GM20431 (cell line): Measurements from ENCODE around the gene AK8.
"Not testable (repeated sequence)": the region's sequence is repeated elsewhere in the genome, so short reads cannot be mapped to it uniquely, and the experiment has no call there.

Source experiments
- in situ Hi-C: fragments of 300-500 bp; cut with MseI, MboI; formaldehyde crosslinking; loops from one replicate; pipeline ENCODE4 v1.15.0; 2020; ENCODE audit warnings: low sequenced_read_pairs; ENCODE audit not compliant: unreplicated experiment

The AK8 gene

GRCh38 chr9:132783006-132783405 lies 95.1 kb downstream of the AK8 start:
- in situ Hi-C loops, result loop anchor here (10.0 kb wide), 1 partner anchor 268 kb away; no protein-coding TSS in a partner anchor

GRCh38 chr9:132782037-132782436 lies 96.0 kb downstream of the AK8 start:
- in situ Hi-C loops, result loop anchor here (10.0 kb wide), 1 partner anchor 267 kb away; no protein-coding TSS in a partner anchor

GRCh38 chr9:132780230-132781007 lies 97.7 kb downstream of the AK8 start:
- in situ Hi-C loops, result loop anchor here (10.0 kb wide), 1 partner anchor 266 kb away; no protein-coding TSS in a partner anchor

DNA sequence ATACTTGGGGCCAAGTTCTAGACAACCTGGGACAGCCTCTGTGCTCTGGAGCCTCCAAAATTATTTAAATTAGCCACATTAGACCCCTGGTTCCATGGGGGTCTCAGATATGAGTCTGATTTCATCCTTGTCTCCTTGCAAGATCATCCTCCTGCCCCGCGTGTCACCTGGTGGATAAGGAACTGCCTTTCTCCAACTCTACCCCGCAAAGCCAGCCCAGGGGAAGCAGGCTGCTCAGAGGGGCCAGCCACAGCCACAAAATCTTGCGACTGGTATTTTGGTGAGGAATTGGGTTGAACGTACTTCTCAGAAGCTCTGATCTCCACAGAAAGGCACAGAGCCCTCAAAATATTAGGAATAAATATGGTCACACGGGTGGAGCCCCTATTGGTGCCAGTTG lies 101.2 kb downstream of the AK8 start:
- in situ Hi-C loops, result no loop called here

- in situ Hi-C loops, result no loop called here
Observed at GRCh38 chr9:132776268-132776667, 101.8 kb downstream of the AK8 start.

- in situ Hi-C loops, result no loop called here
Observed at GRCh38 chr9:132775720-132776119, 102.4 kb downstream of the AK8 start.

DNA sequence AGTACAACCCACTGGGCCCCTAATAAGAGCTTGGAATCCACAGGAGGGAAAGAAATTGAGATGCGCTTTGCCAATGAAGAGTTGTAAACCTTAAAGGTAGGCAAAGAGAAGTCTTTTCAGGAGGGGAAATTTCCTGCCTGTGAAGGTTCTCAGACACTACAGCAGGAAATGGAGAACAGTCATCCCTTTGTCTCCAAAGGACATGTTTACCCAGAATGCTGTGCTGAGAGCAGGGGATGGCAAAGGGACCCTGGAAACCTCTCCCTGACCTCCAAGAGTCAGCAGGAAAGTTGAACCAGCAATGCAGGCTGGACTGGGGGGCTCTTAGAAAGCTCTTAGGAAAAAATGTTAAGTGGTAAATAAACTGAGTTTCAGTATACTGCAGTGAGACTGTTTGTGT lies 103.2 kb downstream of the AK8 start:
- in situ Hi-C loops, result no loop called here

- in situ Hi-C loops, result no loop called here
Observed at GRCh38 chr9:132773764-132774339, 104.2 kb downstream of the AK8 start.

DNA sequence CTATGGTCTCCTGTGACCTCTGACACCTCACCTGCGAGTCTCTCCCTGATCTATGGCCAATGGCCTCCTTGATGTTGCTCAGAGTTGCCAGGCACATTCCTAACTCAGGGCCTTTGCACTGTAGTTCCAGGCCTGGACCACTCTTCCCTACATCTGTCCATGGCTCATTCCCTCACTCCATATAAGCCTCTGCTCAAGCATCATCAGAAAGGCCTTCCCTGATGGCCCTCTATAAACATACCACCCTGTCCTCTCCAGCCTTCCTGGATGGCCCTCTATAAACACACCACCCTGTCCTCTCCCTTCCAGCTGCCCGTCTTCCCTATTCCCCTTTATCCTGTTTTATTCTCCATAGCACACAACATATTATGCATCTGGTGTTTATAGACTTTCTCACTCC lies 105.0 kb downstream of the AK8 start:
- in situ Hi-C loops, result no loop called here

- in situ Hi-C loops, result not testable (repeated sequence)
Observed at GRCh38 chr9:132771752-132772151, 106.3 kb downstream of the AK8 start.

DNA sequence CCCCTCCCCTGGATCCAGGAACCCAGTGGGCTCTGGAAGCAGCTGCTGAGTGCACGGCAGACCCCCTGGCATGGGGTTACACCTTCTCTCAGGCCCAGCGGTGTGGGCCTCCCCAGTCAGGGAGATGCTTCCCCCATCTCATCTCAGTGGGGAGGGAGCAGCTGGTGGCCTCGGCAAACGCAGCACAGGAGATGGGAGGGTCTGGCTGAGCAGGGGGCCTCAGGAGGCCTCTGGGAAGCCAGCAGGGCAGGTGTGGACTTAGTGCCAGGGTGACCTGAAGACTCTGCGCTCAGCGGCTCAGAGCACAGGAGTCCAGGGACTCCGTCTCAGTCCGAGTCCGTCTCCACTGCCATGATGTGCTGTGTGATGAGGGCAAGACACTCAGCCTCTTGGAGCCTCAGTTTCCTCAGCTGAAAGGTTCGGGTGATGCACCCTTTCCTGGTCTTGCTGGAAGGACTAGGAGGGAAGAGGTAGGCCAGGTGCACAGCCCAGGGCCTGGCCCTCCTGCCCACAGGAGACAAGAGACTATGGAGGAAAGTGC lies 107.2 kb downstream of the AK8 start:
- in situ Hi-C loops, result no loop called here

DNA sequence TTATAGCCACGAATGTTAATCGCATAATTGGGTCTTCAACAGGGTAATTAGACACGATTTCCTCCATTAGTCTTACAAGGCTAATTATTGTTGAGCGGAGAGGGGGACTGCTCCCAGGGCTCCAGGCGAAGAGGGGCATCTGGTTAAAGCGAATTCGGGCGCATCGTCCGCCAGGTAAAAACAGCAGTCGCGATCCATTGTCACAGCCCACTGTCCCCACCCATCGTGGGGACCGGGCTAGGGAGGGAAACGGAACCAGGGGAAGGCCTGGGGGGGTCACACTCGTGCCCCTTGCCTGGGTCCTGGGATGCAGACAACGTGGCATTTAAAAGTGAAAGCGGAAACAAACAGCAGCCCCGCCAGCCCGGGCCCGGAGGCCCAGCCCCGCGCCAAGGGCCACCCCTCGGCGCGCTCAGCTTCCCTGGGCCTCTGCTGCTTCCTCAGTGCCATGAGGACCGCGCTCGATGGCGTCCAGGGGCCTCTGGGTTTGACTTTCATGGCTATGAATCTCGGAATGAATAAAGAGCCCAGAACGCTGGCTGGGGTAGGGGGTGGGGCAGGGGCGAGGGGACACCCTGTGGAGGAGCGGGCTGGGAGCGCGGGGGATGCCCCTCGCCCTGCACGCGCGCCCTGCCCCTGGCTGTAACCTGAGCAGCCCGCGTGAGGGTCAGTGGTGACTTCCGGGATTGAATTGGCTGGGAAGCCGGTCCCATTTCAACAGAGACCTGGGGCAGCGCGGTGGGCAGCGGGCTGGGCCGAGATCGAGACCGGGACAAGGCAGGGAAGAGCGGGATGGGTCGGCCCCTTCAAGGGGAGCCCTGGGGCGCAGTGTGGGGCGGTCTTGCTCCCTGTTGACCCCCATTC lies 107.9 kb downstream of the AK8 start:
- in situ Hi-C loops, result no loop called here

DNA sequence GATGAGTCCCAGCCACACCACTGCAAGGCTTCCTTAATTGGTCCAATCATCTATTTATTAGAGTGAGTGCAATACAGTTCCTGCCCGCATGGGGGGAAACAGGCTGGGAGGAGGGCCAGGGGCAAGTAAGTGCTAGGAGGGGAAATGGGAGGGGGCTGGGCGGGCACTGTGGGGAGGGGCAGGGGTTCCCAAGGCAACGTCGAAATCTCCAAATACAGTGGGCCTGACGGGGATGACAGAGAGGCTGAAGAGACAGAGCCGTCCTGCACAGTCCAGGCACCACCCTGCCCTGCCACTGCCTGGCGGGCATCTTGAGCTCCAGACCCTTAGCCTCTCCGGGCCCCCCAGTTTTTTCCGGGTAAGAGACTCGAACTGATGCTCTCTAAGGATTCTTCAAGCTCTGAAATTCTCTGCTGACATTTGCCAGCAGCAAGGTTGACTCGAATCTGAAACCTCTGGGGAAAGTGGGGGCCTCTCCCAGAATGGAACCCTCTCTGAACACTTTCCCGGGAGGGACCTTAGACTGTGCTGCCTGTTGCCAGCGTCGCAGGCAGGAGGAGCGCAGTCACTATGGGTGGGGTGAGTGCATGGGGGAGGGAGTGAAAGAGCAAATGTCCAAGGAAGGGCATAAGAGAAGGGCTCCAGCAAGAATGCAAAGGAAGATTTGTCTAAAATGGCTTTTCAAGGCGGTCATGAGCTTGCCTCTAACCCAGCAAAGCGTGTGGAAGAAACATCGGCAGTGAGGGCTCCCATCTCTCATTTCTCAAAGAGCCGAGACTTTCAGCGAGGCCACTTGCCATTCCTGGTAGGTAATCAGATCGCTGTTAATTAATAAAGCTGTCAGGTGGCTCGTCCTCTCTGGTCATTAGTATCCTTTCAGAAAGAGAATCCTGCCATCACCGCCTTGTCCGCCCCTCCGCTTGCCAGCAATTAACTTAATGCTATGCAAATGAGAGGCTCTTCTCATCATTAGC lies 108.9 kb downstream of the AK8 start:
- in situ Hi-C loops, result no loop called here

DNA sequence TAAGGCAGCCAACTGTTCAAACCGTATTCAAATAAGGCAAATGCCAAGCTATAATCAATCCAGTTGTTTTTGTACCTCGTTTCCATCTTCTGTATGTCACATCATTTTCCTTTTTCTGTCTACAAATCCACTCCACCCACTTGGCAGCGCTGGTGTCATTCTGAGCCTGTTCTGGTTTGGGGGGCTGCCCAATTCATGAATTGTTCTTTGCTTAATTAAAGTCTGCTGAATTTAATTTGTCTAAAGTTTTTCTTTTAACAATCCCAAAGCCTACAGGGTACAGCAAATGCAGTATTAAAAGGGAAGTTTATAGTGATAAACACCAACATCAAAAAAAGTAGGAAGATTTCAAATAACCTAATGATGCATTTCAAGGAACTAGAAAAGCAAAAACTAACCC lies 114.5 kb downstream of the AK8 start:
- in situ Hi-C loops, result no loop called here

- in situ Hi-C loops, result no loop called here
Observed at GRCh38 chr9:132762896-132763295, 115.2 kb downstream of the AK8 start.

DNA sequence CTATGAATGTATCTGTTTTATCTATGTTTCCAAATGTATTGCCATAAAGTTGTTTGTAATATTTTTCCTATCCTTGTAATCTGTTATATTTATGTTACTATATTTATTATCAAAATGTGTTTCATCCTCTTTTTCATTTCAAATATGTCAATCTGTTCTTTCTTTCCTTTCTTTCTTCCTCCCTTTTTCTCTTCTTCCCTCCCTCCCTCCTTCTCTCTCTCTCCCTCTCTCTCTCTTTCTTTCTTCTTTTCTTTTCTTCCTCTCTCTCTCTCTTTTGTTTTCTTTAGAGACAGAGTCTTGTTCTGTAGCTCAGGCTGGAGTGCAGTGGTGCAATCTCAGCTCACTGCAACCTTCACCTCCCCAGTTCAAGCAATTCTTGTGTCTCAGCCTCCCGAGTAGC lies 116.5 kb downstream of the AK8 start:
- in situ Hi-C loops, result no loop called here

DNA sequence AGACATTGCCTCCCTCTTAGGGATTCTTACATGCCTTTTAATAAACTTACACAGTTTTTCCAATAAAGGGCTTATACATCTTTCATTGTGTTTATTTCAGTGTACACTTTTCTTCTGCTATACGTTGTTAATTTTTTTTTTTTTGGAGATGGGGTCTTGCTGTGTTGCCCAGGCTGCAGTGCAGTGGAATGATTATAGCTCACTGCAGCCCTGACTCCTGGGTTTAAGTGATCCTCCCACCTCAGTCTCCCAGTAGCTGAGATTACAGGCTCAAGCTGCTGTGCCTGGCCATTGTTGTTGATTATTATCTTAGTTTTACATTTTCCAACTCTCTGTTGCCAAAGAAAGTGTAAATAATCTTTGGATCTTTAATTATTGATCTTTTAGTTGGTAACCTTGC lies 118.0 kb downstream of the AK8 start:
- in situ Hi-C loops, result no loop called here

GRCh38 chr9:132757016-132757415 lies 121.1 kb downstream of the AK8 start:
- in situ Hi-C loops, result no loop called here

DNA sequence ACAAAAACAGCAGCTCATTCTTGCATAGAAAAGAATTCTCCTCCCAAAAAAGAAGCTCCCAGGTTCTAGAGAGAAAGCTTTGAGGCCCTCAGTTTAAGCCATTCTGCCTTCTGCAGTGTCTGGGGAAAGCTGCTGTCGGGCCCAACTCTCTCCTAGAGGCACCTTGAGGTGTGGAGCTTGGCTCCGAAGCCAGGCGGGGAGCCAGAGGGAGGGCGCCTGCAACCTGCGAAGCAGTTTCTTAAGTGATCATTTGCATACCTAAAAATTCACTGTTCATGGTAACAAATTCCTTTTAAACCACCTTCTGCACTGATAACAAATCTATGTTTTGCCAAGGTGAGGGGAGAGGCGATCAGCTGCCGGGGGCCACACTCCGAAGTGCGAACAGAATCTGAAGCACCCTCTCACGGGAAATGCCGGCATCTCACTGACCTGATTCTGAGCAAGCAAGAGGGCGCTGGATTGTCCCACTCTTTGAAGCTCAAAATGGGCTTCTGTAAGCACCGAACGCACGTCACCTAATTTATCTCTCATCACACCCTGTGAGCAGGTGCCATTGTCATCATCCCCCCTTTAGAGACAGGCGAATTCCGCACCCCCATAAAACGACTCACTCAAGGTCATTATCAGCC lies 121.8 kb downstream of the AK8 start:
- in situ Hi-C loops, result no loop called here
